IMR-90 (cell line): ENCODE measurements around the gene MAPKAPK2. TPM values are rescaled to one million over a fixed set of nuclear protein-coding genes. Genes with fewer than 3 reads are reported as not detected.
A peak's percentile ranks its signal among the peaks of the same experiment; 100 is the strongest.

Experiments used
- ATAC-seq: fragments of 200-7000 bp; cut with Tn5 transposase; 2 replicates; pipeline ENCODE4 v1.9.1; 2020; ENCODE audit warnings: low read depth, mild to moderate bottlenecking, moderate library complexity
- BruUV-seq: library from RNA; stranded (reverse); fragments of 400-500 nt; replicated peaks from 2 replicates; lab custom pipeline; 2021; lab: Mats Ljungman, UMichigan
- CTCF ChIA-PET: fragments of 300-600 bp; formaldehyde crosslinking; extraction: SDS; loops from one replicate; lab custom pipeline; 2021; ENCODE audit warnings: antibody characterized with exemption; lab: Yijun Ruan, JAX
- POLR2A ChIA-PET: fragments of 300-600 bp; sonication (Branson Sonifier 250); formaldehyde crosslinking; loops from one replicate; lab custom pipeline; 2022; ENCODE audit warnings: antibody characterized with exemption; ENCODE audit not compliant: unreplicated experiment; lab: Charles Lee
- DNase-seq: peaks from one replicate; pipeline ENCODE4 v3.0.0; 2013
- H2AFZ ChIP-seq: replicated peaks from 2 replicates; pipeline ENCODE3; 2013; ENCODE audit warnings: low read length, mild to moderate bottlenecking; ENCODE audit not compliant: poor library complexity
- H2AK5ac ChIP-seq: 2 replicates; pipeline ENCODE4 v1.6.1; 2013; ENCODE audit warnings: low read depth, low read length, inconsistent platforms
- H2AK9ac ChIP-seq: replicated peaks from 2 replicates; pipeline ENCODE3; 2013; ENCODE audit warnings: mild to moderate bottlenecking, low read depth, low read length, moderate library complexity; ENCODE audit not compliant: poor library complexity
- H2BK120ac ChIP-seq: 2 replicates; pipeline ENCODE4 v1.6.1; 2013; ENCODE audit warnings: low read depth, low read length, inconsistent platforms
- H2BK15ac ChIP-seq: 3 replicates; pipeline ENCODE4 v1.6.1; 2013; ENCODE audit warnings: low read depth, low read length, inconsistent platforms
- H2BK20ac ChIP-seq: 2 replicates; pipeline ENCODE4 v1.6.1; 2013; ENCODE audit warnings: low read depth, mild to moderate bottlenecking, inconsistent platforms, low read length, moderate library complexity
- H2BK5ac ChIP-seq: 2 replicates; pipeline ENCODE4 v1.6.1; 2013; ENCODE audit warnings: mild to moderate bottlenecking, low read depth, low read length, inconsistent platforms; ENCODE audit not compliant: poor library complexity, severe bottlenecking
- H3K14ac ChIP-seq: replicated peaks from 2 replicates; pipeline ENCODE4 v1.6.1; 2013; ENCODE audit warnings: low read depth, low read length, inconsistent platforms
- H3K18ac ChIP-seq: 2 replicates; pipeline ENCODE4 v1.6.1; 2013; ENCODE audit warnings: low read depth, low read length, control low read depth
- H3K23ac ChIP-seq: 2 replicates; pipeline ENCODE4 v1.6.1; 2013; ENCODE audit warnings: low read depth, low read length, inconsistent platforms
- H3K27ac ChIP-seq: 2 replicates; pipeline ENCODE4 v1.5.1; 2013; ENCODE audit warnings: mild to moderate bottlenecking, control low read depth, low read length; ENCODE audit not compliant: insufficient read depth
- H3K27me3 ChIP-seq: 2 replicates; pipeline ENCODE4 v1.6.1; 2013; ENCODE audit warnings: low read length; ENCODE audit not compliant: control insufficient read depth, insufficient read depth
- H3K36me3 ChIP-seq: 2 replicates; pipeline ENCODE4 v1.6.1; 2013; ENCODE audit warnings: low read length, mixed read lengths; ENCODE audit not compliant: control insufficient read depth, insufficient read depth
- H3K4ac ChIP-seq: 2 replicates; pipeline ENCODE4 v1.6.1; 2013; ENCODE audit warnings: low read depth, low read length, inconsistent platforms
- H3K4me1 ChIP-seq: 2 replicates; pipeline ENCODE4 v1.6.1; 2013; ENCODE audit warnings: low read length, mixed read lengths; ENCODE audit not compliant: control insufficient read depth, insufficient read depth
- H3K4me2 ChIP-seq: 2 replicates; pipeline ENCODE4 v1.6.1; 2013; ENCODE audit warnings: low read depth, mild to moderate bottlenecking, control low read depth, low read length, moderate library complexity
- H3K4me3 ChIP-seq: 2 replicates; pipeline ENCODE4 v1.5.1; 2013; ENCODE audit warnings: low read depth, mild to moderate bottlenecking, control low read depth, low read length, moderate library complexity; ENCODE audit not compliant: insufficient read depth
- H3K56ac ChIP-seq: 2 replicates; pipeline ENCODE4 v1.6.1; 2013; ENCODE audit warnings: low read length, inconsistent platforms; ENCODE audit not compliant: insufficient read depth; ENCODE audit errors: extremely low read depth
- H3K79me1 ChIP-seq, 2 experiments: 2 replicates each; pipeline ENCODE4 v1.6.1; 2013; ENCODE audit warnings: low read length in 2 of 2, inconsistent platforms in 1 of 2, low read depth in 1 of 2
- H3K9ac ChIP-seq: 2 replicates; pipeline ENCODE4 v1.6.1; 2013; ENCODE audit warnings: low read depth, low read length, control low read depth
- H3K9me1 ChIP-seq: 2 replicates; pipeline ENCODE4 v1.6.1; 2013; ENCODE audit warnings: low read length, inconsistent platforms; ENCODE audit not compliant: insufficient read depth
- H3K9me3 ChIP-seq: 2 replicates; pipeline ENCODE4 v1.6.1; 2013; ENCODE audit warnings: low read length; ENCODE audit not compliant: control insufficient read depth, insufficient read depth
- H4K20me1 ChIP-seq: 2 replicates; pipeline ENCODE4 v1.6.1; 2013; ENCODE audit warnings: low read length, inconsistent platforms; ENCODE audit not compliant: insufficient read depth
- H4K5ac ChIP-seq: 2 replicates; pipeline ENCODE4 v1.6.1; 2013; ENCODE audit warnings: mild to moderate bottlenecking, low read depth, low read length, control low read depth
- H4K8ac ChIP-seq, 2 experiments: 2 replicates each; pipeline ENCODE4 v1.6.1; 2013; ENCODE audit warnings: low read depth in 2 of 2, low read length in 2 of 2, control low read depth in 1 of 2, inconsistent platforms in 1 of 2
- H4K91ac ChIP-seq: 2 replicates; pipeline ENCODE4 v1.6.1; 2013; ENCODE audit warnings: low read depth, low read length, inconsistent platforms; ENCODE audit not compliant: insufficient read depth
- BHLHE40 ChIP-seq: fragments of 150-350 bp; IDR thresholded peaks from 2 replicates; pipeline ENCODE4 v1.6.1; 2016; ENCODE audit warnings: mild to moderate bottlenecking, low read depth, low read length
- CEBPB ChIP-seq: IDR thresholded peaks from 2 replicates; pipeline ENCODE4 v1.6.1; 2012; ENCODE audit warnings: low read depth, low read length, improper control_type of control experiment
- CHD1 ChIP-seq: IDR thresholded peaks from 2 replicates; pipeline ENCODE4 v1.6.1; 2012; ENCODE audit warnings: low read depth, low read length, improper control_type of control experiment
- CTCF ChIP-seq: conservative IDR thresholded peaks from 2 replicates; pipeline ENCODE4 v1.5.1; 2012; ENCODE audit warnings: mild to moderate bottlenecking, low read depth, low read length, improper control_type of control experiment
- ELK1 ChIP-seq: fragments of 150-350 bp; IDR thresholded peaks from 2 replicates; pipeline ENCODE4 v1.6.1; 2016; ENCODE audit warnings: low read depth, mild to moderate bottlenecking, low read length, moderate library complexity, borderline replicate concordance
- FOS ChIP-seq: fragments of 150-350 bp; IDR thresholded peaks from 2 replicates; pipeline ENCODE4 v1.6.1; 2016; ENCODE audit warnings: low read depth, low read length
- MAZ ChIP-seq: IDR thresholded peaks from 2 replicates; pipeline ENCODE4 v1.6.1; 2012; ENCODE audit warnings: low read depth, mild to moderate bottlenecking, low read length, improper control_type of control experiment, moderate library complexity, borderline replicate concordance
- MXI1 ChIP-seq: IDR thresholded peaks from 2 replicates; pipeline ENCODE4 v1.6.1; 2012; ENCODE audit warnings: low read depth, mild to moderate bottlenecking, low read length, moderate library complexity, borderline replicate concordance
- NFE2L2 ChIP-seq: fragments of 150-350 bp; IDR thresholded peaks from 2 replicates; pipeline ENCODE4 v1.6.1; 2016; ENCODE audit warnings: low read depth, mild to moderate bottlenecking, low read length
- RAD21 ChIP-seq: IDR thresholded peaks from 2 replicates; pipeline ENCODE4 v1.6.1; 2012; ENCODE audit warnings: low read length, improper control_type of control experiment
- RCOR1 ChIP-seq: IDR thresholded peaks from 2 replicates; pipeline ENCODE4 v1.6.1; 2012; ENCODE audit warnings: mild to moderate bottlenecking, low read length, improper control_type of control experiment; ENCODE audit not compliant: insufficient replicate concordance
- RFX5 ChIP-seq: IDR thresholded peaks from 2 replicates; pipeline ENCODE4 v1.8.0; 2012; ENCODE audit warnings: low read depth, mild to moderate bottlenecking, low read length, moderate library complexity
- SMC3 ChIP-seq: fragments of 150-350 bp; IDR thresholded peaks from 2 replicates; pipeline ENCODE4 v1.6.1; 2016; ENCODE audit warnings: low read depth, mild to moderate bottlenecking, antibody characterized with exemption, low read length, moderate library complexity
- USF2 ChIP-seq: fragments of 150-350 bp; IDR thresholded peaks from 2 replicates; pipeline ENCODE4 v1.6.1; 2017; ENCODE audit warnings: mild to moderate bottlenecking, antibody characterized with exemption, low read length, low read depth
- WGBS, 2 experiments: methylation state at CpG; one replicate each; pipeline versions ENCODE4 v1.1.5 to v1.1.7; 2013; ENCODE audit warnings: missing lambda C conversion rate in 2 of 2; ENCODE audit not compliant: insufficient read length in 1 of 2; ENCODE audit errors: extremely low coverage in 2 of 2; 5-methylcytosine and 5-hydroxymethylcytosine counted together
- dilution Hi-C: fragments of 300-500 bp; cut with HindIII; formaldehyde crosslinking; loops from one replicate; pipeline ENCODE4 v1.14.3; 2018; ENCODE audit warnings: low sequenced_read_pairs; ENCODE audit not compliant: unreplicated experiment
- in situ Hi-C: fragments of 300-500 bp; cut with MboI; formaldehyde crosslinking; loops from 3 replicates; pipeline ENCODE4 v1.14.3; 2019; ENCODE audit warnings: low sequenced_read_pairs, inconsistent platforms, mixed read lengths
- intact Hi-C: fragments of 100-400 bp; cut with micrococcal nuclease; formaldehyde crosslinking; loops from 2 replicates; pipeline ENCODE4 v1.10.0; 2022
- polyA plus RNA-seq, 3 experiments: library from polyadenylated mRNA; depleted of rRNA; stranded (reverse); fragments of >200 nt; gene quantifications; 2 replicates each; pipeline ENCODE4 v1.2.3, GENCODE V29; 2012; ENCODE audit warnings: low replicate concordance in 1 of 3
- total RNA-seq: library from RNA; depleted of rRNA; stranded (reverse); fragments of >200 nt; gene quantifications from 2 replicates; pipeline ENCODE4 v1.2.3, GENCODE V29; 2012

The MAPKAPK2 gene
- total and polyA plus RNA-seq, 2 of the 4 experiments (the other 2 are of a cell fraction) = 56.5 to 66.4 TPM

GRCh38 chr1:206739411-206740076 is 54.8 kb downstream of the MAPKAPK2 start:
- no peak overlapping the region for H2BK5ac ChIP-seq
- no peak overlapping the region for H4K91ac ChIP-seq
- no peak overlapping the region for H3K27ac ChIP-seq
- H3K18ac ChIP-seq = no peak overlapping the region
- ChIA-PET POLR2A (no interaction called here), CTCF (interaction anchor here (1.7 kb wide), 1 partner anchor 70 kb away, joined by 7 read pairs; no protein-coding TSS in a partner anchor)
- ATAC-seq = no peak
- H3K4me3 ChIP-seq = no peak overlapping the region
- no peak overlapping the region for H2BK15ac ChIP-seq
- no peak overlapping the region for H3K4ac ChIP-seq
- H3K9ac ChIP-seq = no peak overlapping the region
- no peak overlapping the region for H3K4me2 ChIP-seq
- no peak overlapping the region; the same call in 1 of the 2 replicates for H3K14ac ChIP-seq
- H3K56ac ChIP-seq = no peak overlapping the region
- in situ Hi-C loops (loop anchor here (5.0 kb wide), 2 partner anchors 68 to 173 kb away; no protein-coding TSS in a partner anchor), dilution Hi-C loops (no loop called here), intact Hi-C loops (loop anchor here (5.0 to 10.0 kb wide), 2 partner anchors 245 to 763 kb away; no protein-coding TSS in a partner anchor)
- H3K36me3 ChIP-seq = peaks cover 10% of the 10 kb centered on the region
- TF ChIP-seq MAZ = no peak
- TF ChIP-seq USF2 = no peak
- TF ChIP-seq RFX5 = no peak
- TF ChIP-seq CTCF = no peak
- no peak for TF ChIP-seq BHLHE40
- TF ChIP-seq CEBPB = no peak
- TF ChIP-seq RCOR1 = no peak
- TF ChIP-seq FOS = no peak
- no peak for TF ChIP-seq ELK1
- no peak for TF ChIP-seq SMC3
- no peak for TF ChIP-seq RAD21
- TF ChIP-seq MXI1 = no peak
- TF ChIP-seq CHD1 = no peak
- no peak for TF ChIP-seq NFE2L2
- peaks cover 5% of the 10 kb centered on the region; the same call in 1 of the 2 replicates for H4K20me1 ChIP-seq
- WGBS, 2 experiments = 38% methylated on average over 2 of the region's 5 CpGs; no CpG with 5 or more reads in 1 of the 2 experiments
- no peak overlapping the region for H2BK120ac ChIP-seq
- no peak overlapping the region for H2AK9ac ChIP-seq
- H2BK20ac ChIP-seq = no peak overlapping the region
- no peak overlapping the region for H2AFZ ChIP-seq
- H2AK5ac ChIP-seq = no peak overlapping the region
- peak; percentile 33 for DNase-seq
- H3K9me1 ChIP-seq = peaks cover 21% of the 10 kb centered on the region
- no peaks in the 10 kb centered on the region for H3K27me3 ChIP-seq
- H3K23ac ChIP-seq = peak overlapping the region; percentile 10; the same call in 1 of the 2 replicates
- no peaks in the 10 kb centered on the region for H3K9me3 ChIP-seq
- H4K5ac ChIP-seq = no peak overlapping the region
- H3K4me1 ChIP-seq = peaks cover 13% of the 10 kb centered on the region
- no TSS peak for BruUV-seq
- peaks cover 0 to 34% of the 10 kb centered on the region in 2 experiments; a peak in 2 of 4 replicates for H3K79me1 ChIP-seq
- no peak overlapping the region for H4K8ac ChIP-seq
